ENCODE results near the gene SPEN. TPM values are rescaled to one million over a fixed set of nuclear protein-coding genes. Genes with fewer than 3 reads are reported as not detected.

The SPEN gene
- total RNA-seq, 1 experiment from 2014 or later = 46.4 TPM

- no peak for TF ChIP-seq CTCF (IDR thresholded peaks at IDR 0.05; ENCODE audit: insufficient read depth in 1 of 2, low read depth in 1 of 2, low read length in 1 of 2, severe bottlenecking in 1 of 2, unreplicated experiment in 1 of 2)
- no peaks in the 10 kb centered on the region for H3K4me1 ChIP-seq
- Mint-ChIP-seq H3K4me3 (ENCODE audit: unreplicated experiment) (no peak overlapping the region), H3K27ac (ENCODE audit: unreplicated experiment) (no peak overlapping the region), H3K9me3 (ENCODE audit: unreplicated experiment) (no peaks in the 10 kb centered on the region), H3K4me1 (ENCODE audit: low read depth, unreplicated experiment) (no peaks in the 10 kb centered on the region), H3K27me3 (ENCODE audit: insufficient read depth, unreplicated experiment) (no peaks in the 10 kb centered on the region), H3K36me3 (ENCODE audit: insufficient read depth, unreplicated experiment) (peaks cover 31% of the 10 kb centered on the region)
- H3K36me3 ChIP-seq (ENCODE audit: control insufficient read depth, insufficient read depth, low read length) = no peaks in the 10 kb centered on the region
- no peaks in the 10 kb centered on the region for H3K9me3 ChIP-seq
- CTCF ChIA-PET = no interaction called here
- no peaks in the 10 kb centered on the region for H3K27me3 ChIP-seq (replicated peaks; ENCODE audit: control insufficient read depth, insufficient read depth, low read length)
- BruUV-seq (replicated peaks) = no TSS peak
- POLR2A ChIA-PET = no interaction called here
- no peak overlapping the region for H3K4me3 ChIP-seq (ENCODE audit: low read depth, low read length)
- no peak for DNase-seq
- intact Hi-C loops (cut with micrococcal nuclease; ENCODE audit: unreplicated experiment) = no loop called here
These were observed 116.0 kb downstream of the SPEN start for GRCh38 chr1:15963363-15963967.

- Mint-ChIP-seq H3K36me3 (ENCODE audit: insufficient read depth, unreplicated experiment) (peaks cover 32% of the 10 kb centered on the region), H3K4me3 (ENCODE audit: unreplicated experiment) (no peak overlapping the region), H3K4me1 (ENCODE audit: low read depth, unreplicated experiment) (no peaks in the 10 kb centered on the region), H3K27me3 (ENCODE audit: insufficient read depth, unreplicated experiment) (no peaks in the 10 kb centered on the region), H3K27ac (ENCODE audit: unreplicated experiment) (no peak overlapping the region), H3K9me3 (ENCODE audit: unreplicated experiment) (no peaks in the 10 kb centered on the region)
- Histone ChIP-seq H3K27me3 (replicated peaks; ENCODE audit: control insufficient read depth, insufficient read depth, low read length) (no peaks in the 10 kb centered on the region), H3K9me3 (no peaks in the 10 kb centered on the region), H3K4me3 (ENCODE audit: low read depth, low read length) (no peak overlapping the region), H3K36me3 (ENCODE audit: control insufficient read depth, insufficient read depth, low read length) (no peaks in the 10 kb centered on the region), H3K4me1 (no peaks in the 10 kb centered on the region)
- no peak for DNase-seq
- CTCF ChIA-PET = no interaction called here
- BruUV-seq (replicated peaks) = no TSS peak
- intact Hi-C loops (cut with micrococcal nuclease; ENCODE audit: unreplicated experiment) = no loop called here
- TF ChIP-seq CTCF (IDR thresholded peaks at IDR 0.05; ENCODE audit: insufficient read depth in 1 of 2, low read depth in 1 of 2, low read length in 1 of 2, severe bottlenecking in 1 of 2, unreplicated experiment in 1 of 2) = no peak
- POLR2A ChIA-PET = no interaction called here
These were observed 116.6 kb downstream of the SPEN start for GRCh38 chr1:15963968-15964648.

- no peaks in the 10 kb centered on the region for H3K27me3 Mint-ChIP-seq (ENCODE audit: insufficient read depth, unreplicated experiment)
- Histone ChIP-seq H3K9me3 (no peaks in the 10 kb centered on the region), H3K4me3 (ENCODE audit: low read depth, low read length) (no peak overlapping the region), H3K27me3 (replicated peaks; ENCODE audit: control insufficient read depth, insufficient read depth, low read length) (no peaks in the 10 kb centered on the region), H3K36me3 (ENCODE audit: control insufficient read depth, insufficient read depth, low read length) (no peaks in the 10 kb centered on the region; the same call in 1 of the 2 replicates), H3K4me1 (no peaks in the 10 kb centered on the region)
- BruUV-seq (replicated peaks) = no TSS peak
- H3K4me3 Mint-ChIP-seq (ENCODE audit: unreplicated experiment) = no peak overlapping the region
- no peak overlapping the region for H3K27ac Mint-ChIP-seq (ENCODE audit: unreplicated experiment)
- TF ChIP-seq CTCF (IDR thresholded peaks at IDR 0.05; ENCODE audit: insufficient read depth in 1 of 2, low read depth in 1 of 2, low read length in 1 of 2, severe bottlenecking in 1 of 2, unreplicated experiment in 1 of 2) = no peak
- CTCF ChIA-PET = no interaction called here
- intact Hi-C loops (cut with micrococcal nuclease; ENCODE audit: unreplicated experiment) = no loop called here
- POLR2A ChIA-PET = no interaction called here
- H3K36me3 Mint-ChIP-seq (ENCODE audit: insufficient read depth, unreplicated experiment) = peaks cover 32% of the 10 kb centered on the region
- H3K4me1 Mint-ChIP-seq (ENCODE audit: low read depth, unreplicated experiment) = no peaks in the 10 kb centered on the region
- no peaks in the 10 kb centered on the region for H3K9me3 Mint-ChIP-seq (ENCODE audit: unreplicated experiment)
- no peak for DNase-seq
These were observed 117.8 kb downstream of the SPEN start for GRCh38 chr1:15965228-15965767.
